Stimulated activated CD8-positive, alpha-beta memory T cell treated with anti-CD3 and anti-CD28 coated beads, Interleukin-4, amount 100 ng/mL, for 1 hour (primary cell): Measurements from ENCODE around the gene GATA3.

Experiments
- DNase-seq, 2 donors: peaks; one replicate each; pipeline ENCODE4 v3.0.0-alpha.2; 2020; ENCODE audit warnings: low read depth in 2 of 2, low spot score in 1 of 2

GATA3 gene

DNA sequence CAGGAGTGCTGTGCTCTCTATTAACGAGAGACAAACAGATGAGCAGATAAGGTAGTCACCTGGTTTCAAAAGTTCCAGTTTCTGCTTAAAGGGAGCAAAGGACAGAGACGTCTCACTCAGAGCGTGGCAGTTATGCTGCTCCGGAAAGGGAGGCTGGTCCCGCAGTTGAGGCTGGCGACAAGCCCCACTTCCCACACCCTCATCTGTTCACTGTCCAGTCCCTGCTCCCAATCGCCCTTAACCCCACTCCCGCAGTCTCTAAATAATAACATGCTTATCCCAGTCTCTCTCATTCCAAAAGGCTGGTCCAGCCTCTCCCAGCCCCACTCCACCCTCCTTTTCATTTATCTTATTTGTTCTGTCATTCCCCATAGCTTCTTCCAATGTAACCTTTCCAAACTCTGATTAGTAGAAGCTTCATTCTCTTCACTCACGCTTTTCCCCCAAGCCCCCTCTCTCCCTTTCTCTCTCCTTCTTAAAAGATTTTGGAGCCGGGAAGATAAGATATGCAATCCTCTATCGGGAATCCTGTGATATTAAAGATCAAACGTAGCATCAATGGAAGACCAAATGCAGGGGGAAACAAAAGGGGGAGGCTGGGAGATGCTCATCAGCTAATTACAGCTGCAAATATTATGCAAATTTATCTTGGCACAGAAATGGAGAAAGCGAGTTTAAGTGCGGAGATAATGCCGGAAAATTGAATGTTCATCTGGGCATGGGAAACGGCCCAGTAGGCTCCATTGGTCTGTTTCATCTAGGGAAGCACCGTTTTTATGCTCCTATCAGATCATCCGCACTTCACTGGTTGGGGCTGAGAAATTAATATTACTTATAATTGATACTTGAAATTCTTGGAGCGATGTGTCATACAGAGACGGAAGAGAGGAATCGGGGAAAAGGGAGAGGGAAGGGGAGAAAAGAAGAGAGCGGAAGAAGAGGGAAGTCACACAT, 16.3 kb upstream of the GATA3 start:
- no peak for DNase-seq

DNA sequence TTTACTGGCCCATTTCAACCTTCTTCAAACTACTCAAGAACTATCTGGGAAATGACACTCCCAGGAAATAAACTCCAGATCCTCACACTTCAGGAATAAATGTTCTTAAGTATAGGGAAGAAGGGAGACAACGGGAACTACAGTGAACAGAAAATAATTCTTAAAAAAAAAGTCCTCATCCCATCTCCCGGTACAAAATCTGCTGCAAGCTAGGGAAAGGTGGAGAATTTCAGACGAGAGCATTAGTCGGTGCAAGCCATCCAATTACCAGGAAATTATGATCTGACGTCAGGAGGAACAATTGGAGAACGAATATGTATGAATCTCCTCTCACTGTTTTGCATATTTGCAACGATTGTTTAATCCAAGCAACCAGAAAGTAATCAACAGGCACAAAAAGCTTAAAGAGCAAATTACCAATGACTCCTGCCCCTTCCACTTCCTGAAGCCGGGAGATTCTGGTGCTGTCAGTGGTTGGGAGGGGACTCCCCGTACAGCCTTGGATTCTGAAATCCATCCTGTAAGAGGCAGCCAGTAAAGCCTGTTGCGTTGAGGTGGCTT, 15.1 kb upstream of the GATA3 start:
- no peak for DNase-seq

DNA sequence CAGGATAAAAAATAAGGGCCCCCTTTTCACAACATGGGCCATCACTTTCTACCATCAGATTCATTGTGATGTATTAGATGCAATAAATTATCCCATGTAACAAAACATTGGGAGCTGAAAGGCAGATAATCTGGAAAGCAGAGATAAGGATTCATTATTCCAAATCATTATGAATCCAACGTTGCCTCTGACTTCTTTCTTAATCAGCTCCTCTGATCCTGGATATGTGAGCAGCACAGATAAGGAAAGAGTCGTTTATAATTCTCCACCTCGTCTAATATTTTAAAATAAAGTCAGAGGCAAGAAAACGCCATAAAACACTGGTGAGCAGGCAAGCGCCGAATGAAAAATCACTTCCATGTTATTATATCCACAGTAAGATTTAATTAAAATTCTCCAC, 13.8 kb upstream of the GATA3 start:
- DNase-seq, result no peak

DNA sequence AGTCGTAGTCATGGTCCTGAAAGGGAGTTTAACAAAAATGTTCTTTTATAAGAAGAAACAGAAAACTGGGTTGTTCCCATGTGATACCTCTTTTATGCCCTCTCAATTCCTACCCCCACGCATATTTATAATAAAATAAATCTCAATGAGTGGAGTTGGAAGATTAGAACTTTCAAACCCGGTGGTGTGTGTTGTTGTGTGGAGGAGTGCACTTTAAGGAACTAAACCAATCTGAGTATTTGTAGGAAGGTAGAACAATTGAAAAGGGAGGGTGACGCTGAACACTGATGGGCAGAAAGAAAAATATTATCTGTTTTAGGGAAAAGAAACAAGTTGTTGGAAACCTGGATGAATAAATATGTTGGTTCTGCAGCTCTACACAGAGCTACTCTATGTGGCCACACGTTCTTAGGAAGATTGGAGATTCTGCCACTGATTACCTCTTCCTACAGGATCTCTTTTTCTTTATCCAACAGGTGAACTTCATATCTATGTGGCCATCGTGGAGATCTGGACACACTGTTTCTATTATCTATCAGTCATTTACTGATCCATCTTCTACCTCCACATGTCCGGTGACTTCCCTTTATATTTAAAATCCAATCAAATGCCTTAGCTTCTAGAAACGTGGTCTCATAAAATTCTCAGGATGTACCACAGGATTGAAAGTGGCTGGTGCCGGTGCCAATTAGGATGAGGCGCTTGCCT, 13.1 kb upstream of the GATA3 start:
- DNase-seq, result no peak

DNA sequence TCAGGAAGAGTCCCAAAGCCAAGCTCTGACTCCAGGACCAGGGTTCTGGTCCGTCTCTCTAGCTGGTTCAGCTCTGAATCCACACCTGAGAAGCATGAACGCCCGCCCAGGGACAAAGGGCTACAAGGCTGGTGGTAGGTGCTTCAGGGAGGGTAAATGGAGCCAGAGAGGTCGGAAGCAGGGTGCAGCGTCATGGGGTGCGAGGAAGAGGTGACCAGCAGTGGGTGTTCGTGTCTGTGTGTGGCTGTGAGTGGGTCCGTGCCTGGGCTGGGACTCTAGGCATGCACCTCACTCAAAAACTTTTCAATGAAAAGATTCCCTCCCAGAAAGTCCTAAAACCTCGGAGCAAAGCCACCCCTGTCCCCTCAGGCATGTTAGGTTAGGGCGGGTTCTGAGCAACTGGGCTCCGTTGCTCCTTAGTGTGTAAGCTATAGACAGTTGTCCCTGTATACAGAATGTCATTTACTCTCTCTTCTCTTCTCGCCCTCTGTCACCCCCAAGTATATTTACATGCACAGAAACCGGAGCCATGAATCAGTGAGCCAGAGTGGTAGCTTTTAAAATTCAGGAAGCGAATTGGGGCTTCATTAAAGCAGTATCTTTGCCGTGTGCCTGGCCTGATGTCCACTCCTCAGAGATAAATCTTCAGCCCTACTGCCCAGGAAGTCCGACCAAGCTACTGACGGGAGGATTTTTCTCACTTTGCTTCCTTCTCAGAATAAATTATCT, 12.3 kb upstream of the GATA3 start:
- DNase-seq, result no peak

DNA sequence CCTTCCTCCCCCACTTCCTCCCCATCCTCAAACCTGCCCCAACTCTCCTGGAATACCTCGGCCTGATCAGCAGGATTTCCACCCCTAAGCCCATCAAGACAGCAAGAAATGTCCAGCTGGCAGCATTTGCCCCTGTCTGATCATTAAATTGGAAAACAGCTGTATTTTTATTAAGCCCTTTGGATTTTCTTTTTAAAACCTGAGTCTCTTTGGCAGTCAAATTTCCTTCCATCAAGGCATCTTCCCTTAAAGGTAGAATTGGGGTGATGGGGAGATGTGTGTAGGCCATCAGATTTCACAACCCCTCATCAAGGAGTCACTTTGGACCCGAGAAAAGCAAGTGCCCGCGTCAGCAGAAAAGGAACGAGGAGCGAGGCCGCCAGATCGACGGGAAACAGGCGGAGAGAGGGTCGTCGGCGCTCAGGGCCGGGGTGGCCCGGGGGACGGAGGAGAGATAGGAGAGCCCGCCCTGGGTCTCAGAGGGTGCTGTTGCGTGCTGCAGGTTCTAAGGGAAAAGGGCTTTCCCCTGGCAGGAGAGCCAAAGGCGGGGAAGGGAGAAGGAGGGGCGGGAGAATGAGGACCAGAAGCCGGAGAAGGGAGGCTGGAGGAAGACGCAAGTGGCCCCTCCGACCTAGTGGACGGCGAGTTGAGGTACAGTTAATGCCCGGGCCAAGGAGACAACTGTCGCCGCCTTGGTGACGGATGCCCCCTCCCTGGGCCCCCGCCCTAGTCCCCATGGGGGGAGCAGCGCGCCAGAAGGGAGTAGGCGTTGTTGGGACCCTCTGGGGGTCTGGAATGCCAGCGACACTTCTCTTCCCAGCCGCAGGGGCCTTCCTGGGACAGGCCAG, 11.5 kb upstream of the GATA3 start:
- DNase-seq, result no peak

DNA sequence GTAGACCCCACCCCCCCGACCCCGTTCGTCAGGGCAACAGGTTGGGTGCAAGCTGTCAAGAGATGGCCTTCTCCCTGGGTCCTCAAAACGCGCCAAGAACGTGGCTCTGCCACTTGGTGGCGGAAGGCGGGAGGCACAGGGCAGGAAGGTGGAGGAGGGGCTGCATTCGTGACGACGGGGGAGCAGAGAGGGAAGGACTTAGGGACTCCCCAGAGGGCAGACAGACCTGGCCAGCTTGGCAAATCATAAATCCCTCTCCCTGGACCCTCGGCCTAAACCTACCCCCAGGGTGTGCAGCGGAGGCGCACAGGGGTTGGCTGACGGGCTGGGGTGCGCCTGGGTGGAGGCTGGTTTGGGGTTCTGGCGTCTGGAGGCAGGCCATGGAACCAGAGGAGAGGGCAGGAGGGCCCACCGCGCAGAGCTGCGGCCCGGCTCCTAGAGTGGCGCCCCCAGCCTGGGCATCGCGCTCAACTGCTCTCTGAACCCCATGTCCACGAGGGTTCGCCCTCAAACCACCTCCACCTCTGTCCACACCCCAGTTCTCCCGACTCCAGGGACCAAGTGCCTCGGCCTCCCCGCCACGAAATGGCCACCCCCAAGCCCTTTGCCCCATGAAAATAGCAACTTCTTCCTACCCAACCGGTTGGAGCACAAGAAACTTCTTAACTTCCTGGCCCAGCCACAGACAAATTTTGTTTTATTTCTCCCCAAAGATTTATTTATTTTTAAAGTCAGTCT, 10.8 kb upstream of the GATA3 start:
- DNase-seq, result no peak

DNA sequence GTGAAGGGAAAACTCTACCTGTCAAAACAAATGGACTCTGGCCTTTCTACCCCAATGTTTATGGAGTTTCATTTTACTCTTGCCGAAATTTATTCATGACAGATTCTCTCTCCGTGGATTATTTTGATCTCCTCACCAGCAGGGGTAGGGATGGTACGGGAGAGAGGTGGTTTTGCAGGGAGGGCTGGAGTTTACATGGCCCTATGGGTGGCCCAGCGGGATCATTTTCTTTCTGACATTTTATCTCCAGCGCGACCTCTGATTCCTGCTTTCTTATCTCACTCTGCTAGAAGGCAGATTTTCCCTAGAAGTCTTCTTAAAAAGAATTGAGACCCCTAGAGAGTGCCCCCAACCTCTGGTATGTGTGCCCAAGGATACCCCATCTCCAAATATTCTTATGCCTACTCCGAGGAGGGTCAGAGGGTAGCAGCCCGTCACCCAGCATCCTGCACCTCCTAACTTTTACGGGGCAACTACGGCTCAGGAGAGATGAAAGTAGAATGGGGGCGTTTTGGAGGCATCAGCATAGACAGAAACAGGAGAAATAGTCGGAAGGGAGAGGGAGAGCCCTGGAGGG, 10.1 kb upstream of the GATA3 start:
- DNase-seq, result no peak

DNA sequence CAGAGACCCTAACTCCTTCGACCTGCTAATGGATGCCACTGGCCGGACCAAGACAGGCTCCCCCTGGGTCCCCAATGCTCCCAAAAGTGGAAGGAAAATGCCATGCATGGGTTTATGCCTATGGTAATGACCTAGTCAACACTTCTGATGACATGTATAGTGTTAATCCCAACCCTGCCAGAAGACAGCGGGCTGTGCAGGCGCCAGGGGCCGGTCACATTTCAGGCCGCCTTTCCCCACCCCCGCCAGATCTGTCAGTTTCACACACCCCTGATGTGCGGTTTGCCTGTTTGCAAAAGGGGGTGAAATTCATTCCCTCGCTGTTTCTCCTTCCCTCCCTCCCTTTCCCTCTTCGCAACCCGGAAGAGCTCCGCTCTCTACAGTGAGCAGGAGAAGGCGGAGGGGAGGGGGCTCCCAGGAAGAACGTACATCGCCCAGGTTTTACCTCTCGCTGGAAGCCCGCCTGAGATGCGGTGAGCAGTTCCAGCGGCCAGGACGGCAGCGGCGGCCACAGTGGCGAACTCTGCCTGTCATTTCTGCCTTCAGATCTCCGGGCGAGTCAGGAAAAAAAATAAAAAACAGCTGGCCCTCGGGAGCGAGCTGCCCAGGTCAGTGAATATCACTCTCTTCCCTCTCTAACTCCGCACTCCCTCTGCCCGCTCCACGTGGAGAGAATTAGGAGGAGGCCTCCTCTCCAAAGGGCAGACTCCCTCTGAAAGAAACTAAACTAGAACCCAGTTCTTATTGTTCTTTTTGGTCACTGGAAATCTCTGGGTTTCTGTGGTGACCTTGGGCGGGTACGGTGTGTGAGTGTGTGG, 9.4 kb upstream of the GATA3 start:
- DNase-seq, result no peak

DNA sequence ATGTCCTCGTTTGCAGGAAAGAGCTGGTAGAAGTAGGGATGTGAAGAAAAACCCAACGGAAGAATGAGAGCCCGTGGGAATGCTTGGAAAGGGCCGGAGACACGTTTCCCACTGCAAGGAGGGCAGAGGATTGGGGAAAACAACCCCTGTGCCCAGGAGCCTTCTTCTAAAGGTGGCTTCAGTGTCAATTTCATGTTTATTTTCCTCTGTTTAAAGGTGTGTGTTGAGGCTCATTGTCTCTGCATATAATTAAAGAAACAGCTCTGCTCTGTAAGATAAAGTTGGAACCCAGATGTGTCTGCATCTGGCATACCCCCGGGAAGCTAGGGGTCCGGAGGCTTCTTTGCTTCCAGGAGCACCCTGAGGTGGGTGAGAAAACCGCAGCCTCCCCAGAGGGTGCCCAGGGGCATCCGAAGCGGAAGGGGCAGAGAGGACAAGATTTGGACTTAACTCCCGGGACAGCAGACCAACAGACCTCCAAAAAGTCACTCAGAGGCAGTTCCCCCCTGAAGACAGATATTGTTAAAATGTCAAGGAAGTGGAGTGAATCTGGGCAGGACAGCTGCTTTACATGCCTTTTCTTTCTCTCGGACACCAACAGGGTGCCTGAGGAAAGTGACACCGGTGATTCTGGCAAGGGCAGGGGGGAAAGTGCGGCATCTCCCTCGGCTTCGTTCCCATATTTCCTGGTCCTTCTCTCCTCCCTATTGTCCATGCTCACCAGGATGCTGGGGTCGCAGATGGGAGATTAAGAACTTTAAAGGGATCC, 8.6 kb upstream of the GATA3 start:
- no peak for DNase-seq

DNA sequence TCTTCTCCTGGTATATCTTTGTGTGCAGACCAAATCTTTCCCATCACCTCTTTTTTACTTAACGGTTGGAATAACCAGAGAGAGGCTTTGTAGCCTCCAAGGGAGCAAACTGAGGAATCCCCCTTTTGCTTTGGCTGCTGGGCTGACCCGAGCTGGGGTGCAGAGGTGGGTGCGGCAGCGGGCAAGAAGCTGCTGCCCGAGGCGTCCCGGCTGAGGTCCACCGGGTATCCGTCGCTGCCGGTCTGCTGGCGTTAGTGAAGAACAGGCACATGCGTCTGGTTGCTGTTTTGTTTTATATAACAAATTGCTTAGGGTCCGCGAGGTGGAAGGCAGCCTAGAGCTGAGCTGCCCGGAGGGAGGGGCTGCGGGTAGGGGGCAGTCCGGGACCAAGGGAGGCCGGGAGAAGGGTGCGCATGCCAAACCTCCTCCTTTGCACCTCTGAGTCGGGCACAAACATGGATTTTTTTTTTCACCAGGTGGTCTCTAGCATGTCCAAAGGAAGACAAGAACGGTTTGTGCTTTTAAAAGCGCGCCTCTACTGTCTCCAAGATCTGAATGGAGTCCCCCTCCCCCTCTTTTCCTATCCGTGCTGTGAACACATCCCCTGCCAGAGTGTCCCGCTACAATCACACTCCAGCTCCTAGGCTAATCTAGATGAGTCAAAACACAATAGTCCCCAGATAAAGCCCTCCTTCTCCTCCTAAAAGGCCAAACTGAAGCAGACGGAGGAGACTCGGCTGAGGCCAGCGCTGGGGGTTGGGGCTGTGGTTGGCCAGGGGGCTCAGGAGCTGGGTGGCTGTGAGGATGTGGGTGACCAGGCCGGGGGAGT, 6.8 kb upstream of the GATA3 start:
- no peak for DNase-seq

DNA sequence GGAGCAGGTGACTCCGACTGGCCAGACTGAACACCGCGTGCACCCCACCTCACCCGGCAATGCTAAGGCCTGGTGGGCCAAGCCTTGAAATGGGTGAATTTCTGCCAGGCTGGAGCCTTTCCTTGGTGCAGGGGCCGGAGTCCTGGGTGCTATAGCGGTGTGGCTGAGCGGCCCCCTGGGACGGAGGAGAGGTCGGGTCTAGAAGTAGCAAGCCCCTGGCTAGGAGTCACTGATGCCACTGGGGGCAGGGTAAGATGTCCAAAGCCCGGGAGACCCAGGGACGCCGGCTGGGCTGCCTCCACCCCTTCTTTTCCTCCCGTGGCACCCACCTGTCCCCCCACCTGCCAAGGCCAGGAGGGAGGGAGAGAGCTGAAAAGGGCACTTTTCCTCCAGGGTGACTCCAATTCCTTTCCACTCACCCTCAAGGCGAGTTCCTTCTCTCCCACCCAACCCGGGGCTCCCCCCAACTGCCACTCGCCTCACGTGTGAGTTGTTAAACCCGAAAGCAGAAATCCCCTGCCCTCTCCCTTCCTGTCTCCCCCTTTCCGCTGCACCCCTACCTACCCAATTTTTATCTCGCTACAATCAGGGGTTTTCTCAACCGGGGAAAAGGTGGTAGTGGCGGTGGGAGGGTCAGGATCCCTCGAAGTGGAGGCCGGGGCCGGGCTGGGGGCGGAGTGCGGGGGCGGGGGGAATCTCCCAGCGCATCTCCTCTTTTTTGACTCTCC, 6.0 kb upstream of the GATA3 start:
- no peak for DNase-seq

DNA sequence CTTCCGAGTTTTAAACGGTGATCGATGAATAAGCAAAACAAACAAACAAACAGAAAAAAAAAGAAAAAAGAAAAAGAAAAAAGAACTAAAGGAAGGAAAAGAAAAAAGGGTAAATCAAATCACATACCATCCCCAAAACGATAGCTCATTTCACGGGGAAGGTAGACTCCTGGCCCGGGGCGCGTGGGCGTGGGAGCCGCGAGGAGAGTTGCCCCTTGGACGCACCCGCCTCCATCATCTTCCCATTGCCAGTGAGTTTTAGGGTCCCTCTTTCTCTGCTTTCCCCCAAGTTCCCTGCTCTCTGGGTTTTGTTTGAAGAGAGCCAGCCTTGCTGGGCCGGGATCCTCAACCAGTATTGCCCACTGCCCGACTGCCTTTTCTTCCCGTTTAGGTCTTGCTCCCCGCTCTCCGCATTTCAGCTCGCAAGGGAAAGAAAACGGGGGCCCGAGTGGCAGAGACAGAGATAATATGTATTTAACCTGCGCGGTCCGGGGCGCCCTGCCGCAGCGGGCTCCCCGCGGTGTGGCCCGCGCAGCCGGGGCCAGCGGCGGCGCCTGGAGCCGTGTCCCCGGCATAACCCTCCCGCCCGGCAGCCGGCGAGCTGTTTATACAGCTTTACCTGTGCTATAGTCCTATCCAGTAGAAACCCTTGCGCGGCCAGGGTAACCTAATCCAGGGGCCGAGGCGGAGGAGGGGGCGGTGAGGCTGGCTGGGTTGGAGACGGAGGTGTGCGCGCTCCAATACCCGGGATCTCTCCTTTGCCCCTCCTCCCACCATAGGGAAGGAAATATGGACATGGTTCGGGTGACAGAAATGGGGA, 5.2 kb upstream of the GATA3 start:
- DNase-seq, result no peak

DNA sequence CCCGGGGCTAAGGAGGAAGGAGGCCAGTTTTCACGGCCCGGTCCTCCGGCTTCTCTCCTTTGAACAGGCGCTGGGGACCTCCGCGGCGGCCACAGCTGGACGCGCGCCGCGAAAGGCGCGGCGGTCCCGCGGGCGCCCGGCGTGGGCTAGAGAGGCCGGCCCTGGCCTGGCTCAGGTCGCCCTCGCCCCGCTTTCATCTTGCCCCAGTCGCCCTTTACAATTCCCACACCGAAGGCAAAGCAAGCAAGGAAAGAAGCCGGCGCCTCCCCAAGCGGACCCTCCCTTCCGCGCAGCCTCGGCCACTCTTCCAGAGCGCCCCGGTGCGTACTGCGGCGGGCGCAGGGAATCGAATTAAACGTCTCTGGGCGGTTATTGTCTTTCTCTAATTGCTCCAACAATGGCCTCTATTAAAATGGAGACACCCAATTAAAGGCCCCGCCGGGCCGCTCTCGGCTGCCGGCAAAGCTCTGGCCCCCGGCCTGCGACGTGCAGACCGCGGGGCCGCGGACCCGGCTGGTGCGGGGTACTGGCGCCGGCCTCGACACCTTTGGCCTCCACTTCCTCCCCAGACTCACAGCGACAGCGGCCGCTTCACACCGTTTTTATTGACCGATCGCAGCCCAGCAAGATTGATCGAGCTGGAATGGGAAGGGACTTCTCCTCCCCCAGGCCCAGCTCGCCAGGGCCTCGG, 4.5 kb upstream of the GATA3 start:
- no peak for DNase-seq

DNA sequence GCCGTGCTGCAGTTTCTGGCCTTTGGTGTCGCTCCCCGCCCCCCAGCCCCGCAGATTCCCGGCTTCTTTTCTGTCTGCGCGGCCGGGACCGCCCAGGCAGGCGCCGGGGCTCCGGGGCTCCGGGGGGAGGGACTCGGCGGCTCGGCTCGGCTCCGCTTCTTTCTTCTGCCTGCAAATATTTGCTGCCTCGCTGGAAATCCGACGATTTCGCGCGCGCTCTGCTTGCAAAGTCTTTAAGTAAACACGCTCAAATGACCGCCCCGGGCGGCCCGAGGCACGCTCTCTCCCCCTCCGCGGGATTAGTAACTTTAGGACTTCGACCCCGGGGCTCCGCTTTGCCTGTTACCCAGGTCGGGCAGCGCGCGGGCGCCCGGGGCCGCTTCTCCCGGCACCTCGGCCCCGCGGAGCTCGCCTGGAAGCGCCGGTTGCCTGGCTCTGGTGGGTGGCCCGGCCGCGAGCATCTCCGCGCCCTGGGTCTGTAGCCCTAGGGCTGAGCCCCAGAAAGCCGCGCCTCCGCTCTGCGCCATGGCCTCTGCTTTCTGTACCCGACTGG, 3.9 kb upstream of the GATA3 start:
- DNase-seq, result no peak
